HCT116 (cell line): ENCODE results near the gene ZNF699.
"Not testable (repeated sequence)": the region's sequence is repeated elsewhere in the genome, so short reads cannot be mapped to it uniquely, and the experiment has no call there.

Source experiments
- ATF3 ChIP-seq: IDR thresholded peaks from 2 replicates; pipeline ENCODE4 v1.6.1; 2012
- CTCF ChIP-seq, 3 experiments: fragments of 200-600 bp in 1 of 3; sonication (generic) in 1 of 3; IDR thresholded peaks in 2 of 3; conservative IDR thresholded peaks in 1 of 3; 2 replicates each; pipeline ENCODE4 v1.5.1; 2012 to 2017; ENCODE audit warnings: low read depth in 2 of 3, low read length in 2 of 3, antibody characterized with exemption in 1 of 3, borderline replicate concordance in 1 of 3, control low read depth in 1 of 3, mild to moderate bottlenecking in 1 of 3, mixed read lengths in 1 of 3, mixed run types in 1 of 3, moderate library complexity in 1 of 3; ENCODE audit not compliant: insufficient read depth in 1 of 3
- EGR1 ChIP-seq: IDR thresholded peaks from 2 replicates; pipeline ENCODE4 v1.6.1; 2012; ENCODE audit warnings: low read depth
- EZH2phosphoT487 ChIP-seq: fragments of 200-600 bp; IDR thresholded peaks from 2 replicates; pipeline ENCODE4 v1.6.1; 2018; ENCODE audit warnings: antibody characterized with exemption, borderline replicate concordance
- POLR2A ChIP-seq: IDR thresholded peaks from 2 replicates; pipeline ENCODE4 v1.7.0; 2011; ENCODE audit warnings: borderline replicate concordance; ENCODE audit not compliant: insufficient read depth, insufficient read length; ENCODE audit errors: extremely low read depth
- POLR2AphosphoS5 ChIP-seq: IDR thresholded peaks from 2 replicates; pipeline ENCODE4 v1.6.1; 2011; ENCODE audit warnings: mild to moderate bottlenecking, low read depth, low read length, moderate library complexity
- RAD21 ChIP-seq: IDR thresholded peaks from 2 replicates; pipeline ENCODE4 v1.6.1; 2012; ENCODE audit warnings: low read depth, mild to moderate bottlenecking
- REST ChIP-seq: IDR thresholded peaks from 2 replicates; pipeline ENCODE4 v1.6.1; 2012; ENCODE audit warnings: low read depth
- SIN3A ChIP-seq: IDR thresholded peaks from 2 replicates; pipeline ENCODE4 v1.6.1; 2012; ENCODE audit warnings: low read depth
- SP1 ChIP-seq: IDR thresholded peaks from 2 replicates; pipeline ENCODE4 v1.6.1; 2012; ENCODE audit warnings: low read depth
- ZBTB33 ChIP-seq: IDR thresholded peaks from 2 replicates; pipeline ENCODE4 v1.6.1; 2011; ENCODE audit warnings: mild to moderate bottlenecking, low read length, moderate library complexity; ENCODE audit not compliant: insufficient replicate concordance; ENCODE audit errors: extremely low read depth

GRCh38 chr19:9283485-9283884 is 26.2 kb downstream of the ZNF699 start:
- not testable (repeated sequence) for TF ChIP-seq CTCF (IDR thresholded peaks at IDR 0.05 in 2 of 3, conservative IDR thresholded peaks at IDR 0.05 in 1 of 3; ENCODE audit: borderline replicate concordance in 1 of 3, insufficient read depth in 1 of 3, low read depth in 2 of 3, low read length in 2 of 3); SP1; POLR2AphosphoS5; SIN3A; REST; POLR2A; RAD21; EGR1; ZBTB33; EZH2phosphoT487; ATF3
